Muscle of arm (tissue), 14 donors: ENCODE data around the gene CGB7. TPM values are rescaled to one million over a fixed set of nuclear protein-coding genes. Genes with fewer than 3 reads are reported as not detected.

Source experiments
- DNase-seq: peaks from one replicate; pipeline ENCODE4 v3.0.0-alpha.2; 2013
- long read RNA-seq, 11 donors: transcript quantifications; one replicate each; lab custom pipeline, GENCODE V29; 2026
- polyA plus RNA-seq, 12 donors: library from polyadenylated mRNA; unstranded; fragments of 120-200 nt; gene quantifications; one replicate each; pipeline ENCODE4 v1.2.1, GENCODE V29; 2013; ENCODE audit not compliant: insufficient read length in 12 of 12

CGB7 gene
- 1 to 10 TPM in 4 of 12 donors, under 1 TPM in 6, not detected in 2; 0.33 to 2.1 (median 0.84) TPM for polyA plus RNA-seq
- long read RNA-seq, donor 1 = 0 reads
- long read RNA-seq, donor 2 = 0 reads
- long read RNA-seq, donor 3 = 0 reads
- long read RNA-seq, donor 4 = 0 reads
- long read RNA-seq, donor 5 = 0 reads
- long read RNA-seq, donor 6 = 0 reads
- long read RNA-seq, donor 7 = 0 reads
- long read RNA-seq, donor 8 = 0 reads
- long read RNA-seq, donor 9 = 0 reads
- long read RNA-seq, donor 10 = 0 reads
- long read RNA-seq, donor 11, partial matches to known transcripts = 0 of 1 reads
- long read RNA-seq, donor 11, other reads (novel, unspliced or antisense) = 0 of 1 reads

DNA sequence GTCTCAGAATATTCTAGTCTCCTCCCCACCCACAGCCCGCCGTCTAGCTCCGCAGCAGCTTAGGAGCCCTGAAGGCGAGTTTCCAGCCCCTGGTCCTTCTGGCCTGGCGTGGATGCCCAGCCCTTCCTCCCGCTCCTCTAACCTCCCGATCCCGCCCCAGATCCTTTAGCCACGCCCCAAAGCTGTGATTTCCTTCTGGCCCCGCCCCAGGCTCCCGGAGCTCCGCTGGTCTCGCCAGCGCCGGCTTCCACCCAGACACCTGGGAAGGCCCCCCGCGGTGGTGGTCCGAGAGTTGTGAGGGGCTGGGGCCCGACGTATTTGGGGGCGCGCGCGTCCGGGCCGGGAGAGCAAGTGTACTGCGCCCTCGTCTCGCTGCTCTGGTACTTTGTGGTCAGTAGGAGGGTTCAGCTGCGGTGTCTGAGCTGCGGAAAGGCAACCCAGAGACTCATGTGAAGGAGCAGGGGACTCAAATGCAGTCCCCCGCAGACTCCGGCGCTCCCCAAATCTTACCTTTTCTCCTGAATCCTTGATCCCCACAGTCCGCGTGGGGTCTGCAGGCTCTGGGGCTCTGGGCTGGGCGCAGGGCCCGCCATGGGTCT lies at the start of gene CGB7:
CGB7 (minus strand) TSS at position 114 of the 599 bp plus-strand sequence. CDS start 2,374 bp downstream, outside the sequence.
- no peak for DNase-seq

DNA sequence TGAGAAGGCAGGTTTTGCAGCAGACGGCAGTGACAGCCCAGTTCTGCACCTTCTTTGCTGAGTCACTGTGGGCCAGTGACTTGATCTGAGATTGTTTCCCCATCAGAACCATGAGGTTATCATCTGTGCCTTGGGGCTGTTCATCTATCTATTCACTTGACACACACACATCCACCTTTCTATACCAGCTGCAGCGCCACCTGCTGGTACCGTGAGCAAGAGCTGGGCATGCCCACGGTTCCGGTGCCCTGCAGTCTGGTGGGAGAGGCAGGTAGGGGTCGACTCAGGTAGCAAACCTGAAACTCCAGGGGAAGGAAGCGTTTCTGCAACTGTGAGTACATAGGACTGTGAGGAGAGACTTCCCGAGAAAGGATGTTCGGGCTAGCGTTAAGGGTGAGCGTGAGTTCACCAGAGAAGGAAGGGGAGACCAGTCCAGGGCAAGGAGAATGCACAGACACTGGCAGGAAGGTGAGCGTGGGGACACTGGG lies 49.1 kb upstream of the CGB7 start:
- DNase-seq = no peak

DNA sequence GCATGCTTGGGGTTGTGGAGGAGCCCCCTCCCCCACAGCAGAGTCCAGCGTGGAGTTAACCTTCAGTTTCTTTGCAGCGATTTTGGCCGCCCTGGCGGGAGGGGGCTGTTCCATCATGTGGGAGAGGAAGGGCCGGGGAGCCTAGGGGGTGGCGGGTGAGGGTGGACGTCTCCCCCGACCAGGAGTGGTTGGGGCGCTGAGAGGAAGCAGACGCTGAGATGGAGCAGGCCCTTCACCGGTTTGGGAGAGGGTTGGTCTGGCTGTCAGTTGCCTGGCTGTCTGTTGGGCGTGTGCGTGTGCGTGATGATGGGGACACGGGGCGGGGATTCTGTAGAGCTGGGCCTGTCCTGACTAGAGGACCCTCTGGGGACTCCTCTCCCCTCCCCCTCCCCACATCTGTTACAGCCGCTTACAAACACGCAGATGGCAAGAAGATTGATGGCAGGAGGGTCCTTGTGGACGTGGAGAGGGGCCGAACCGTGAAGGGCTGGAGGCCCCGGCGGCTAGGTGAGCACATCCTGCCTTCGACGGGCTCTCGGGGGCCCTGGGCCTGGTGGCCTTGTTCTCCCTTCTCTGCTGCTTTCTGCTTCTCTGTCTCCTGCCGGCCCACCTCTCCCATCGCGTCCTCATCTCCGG lies 46.8 kb upstream of the CGB7 start:
- DNase-seq = peak; percentile 38

DNA sequence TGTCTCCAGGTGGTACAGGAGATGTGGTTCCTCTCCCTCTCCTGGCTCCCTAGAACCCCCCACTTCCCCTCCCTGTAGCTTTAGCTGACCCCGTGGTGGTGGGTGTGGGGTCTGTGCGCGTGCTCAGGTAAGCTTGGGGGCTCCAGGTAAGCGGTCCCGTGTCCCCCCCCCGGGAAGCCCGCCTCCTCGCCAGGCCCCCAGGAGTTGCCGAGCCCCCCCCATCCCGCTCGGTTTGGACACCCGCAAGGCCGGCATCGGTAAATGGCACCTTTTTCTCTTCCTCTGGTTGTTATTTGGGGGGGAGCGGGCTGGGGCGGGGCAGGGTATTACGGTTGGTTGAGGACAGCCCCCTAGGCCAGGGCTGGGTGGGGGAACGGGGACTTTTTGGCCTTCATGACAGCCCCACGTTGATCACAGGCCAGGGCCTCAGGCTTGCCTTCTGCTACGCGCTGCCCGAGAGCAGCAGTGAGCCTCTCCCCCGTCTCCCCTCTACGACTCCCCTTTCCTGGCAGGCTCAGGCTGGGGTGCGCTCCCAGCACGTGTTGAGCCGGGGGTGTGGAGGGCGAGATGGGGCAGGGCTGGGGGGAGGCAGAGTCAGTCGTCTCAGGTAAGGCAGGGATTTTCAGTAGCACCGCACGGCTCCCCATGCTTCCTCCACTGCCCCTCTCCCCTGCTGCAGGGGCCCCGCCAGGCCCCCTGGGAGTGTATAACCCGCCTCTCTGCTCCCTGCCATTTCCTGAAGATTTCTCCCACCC lies 46.0 kb upstream of the CGB7 start:
- no peak for DNase-seq

DNA sequence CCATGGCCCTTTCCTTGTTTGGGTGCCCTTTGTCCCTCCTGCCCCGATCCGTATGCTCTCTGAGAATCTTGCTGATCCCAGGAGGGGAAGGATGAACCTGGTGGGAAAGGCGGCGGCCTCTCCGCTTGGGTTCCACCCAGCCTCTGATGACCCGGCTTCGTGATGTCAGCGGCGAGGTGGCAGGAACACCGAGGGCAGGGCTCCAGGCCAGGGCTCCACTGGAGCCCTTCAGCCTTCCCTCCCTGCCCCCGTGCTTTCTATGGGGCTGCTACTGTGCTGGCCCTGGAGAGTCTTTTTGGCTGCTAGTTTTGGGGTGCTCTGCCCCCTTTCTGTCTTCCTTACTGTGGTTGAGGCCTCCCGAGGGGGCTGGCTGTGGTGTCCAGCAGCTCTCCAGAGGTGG lies 44.8 kb upstream of the CGB7 start:
- DNase-seq = no peak

DNA sequence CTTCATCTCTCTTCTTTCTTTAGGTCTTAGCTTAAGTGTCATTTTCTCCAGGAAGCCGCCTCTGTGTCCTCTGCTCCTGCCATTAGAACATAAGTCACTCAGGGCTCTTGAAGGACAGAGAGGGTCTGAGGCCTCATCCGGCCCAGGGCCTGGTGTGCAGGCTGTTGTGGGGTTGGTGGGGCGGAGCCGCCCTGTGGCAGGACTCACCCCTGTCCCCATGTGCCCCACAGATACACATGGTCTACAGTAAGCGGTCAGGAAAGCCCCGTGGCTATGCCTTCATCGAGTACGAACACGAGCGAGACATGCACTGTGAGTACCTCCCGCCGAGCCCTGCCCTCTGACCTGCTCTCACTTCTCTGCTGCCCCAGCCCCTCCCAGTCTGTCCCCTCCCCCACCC lies 43.6 kb upstream of the CGB7 start:
- DNase-seq = no peak

DNA sequence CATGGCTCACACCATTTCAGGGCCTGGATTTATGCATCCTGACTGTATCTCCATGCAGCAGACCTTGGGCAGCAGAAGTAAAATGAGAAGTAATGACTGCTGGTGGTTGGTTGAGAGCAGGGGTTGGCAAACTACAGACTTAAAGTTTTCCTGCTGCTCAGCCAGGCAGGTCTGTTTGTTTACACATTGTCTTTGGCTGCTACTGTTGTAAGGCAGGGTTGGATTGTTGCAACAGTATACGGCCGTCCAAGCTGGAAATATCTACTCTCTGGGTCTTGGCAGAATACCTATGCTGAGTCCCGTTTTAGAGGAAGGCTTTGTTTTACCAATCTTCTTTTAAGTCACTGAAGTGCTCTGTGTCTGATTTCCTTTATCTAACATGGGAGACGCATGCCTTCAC lies 41.2 kb upstream of the CGB7 start:
- no peak for DNase-seq

DNA sequence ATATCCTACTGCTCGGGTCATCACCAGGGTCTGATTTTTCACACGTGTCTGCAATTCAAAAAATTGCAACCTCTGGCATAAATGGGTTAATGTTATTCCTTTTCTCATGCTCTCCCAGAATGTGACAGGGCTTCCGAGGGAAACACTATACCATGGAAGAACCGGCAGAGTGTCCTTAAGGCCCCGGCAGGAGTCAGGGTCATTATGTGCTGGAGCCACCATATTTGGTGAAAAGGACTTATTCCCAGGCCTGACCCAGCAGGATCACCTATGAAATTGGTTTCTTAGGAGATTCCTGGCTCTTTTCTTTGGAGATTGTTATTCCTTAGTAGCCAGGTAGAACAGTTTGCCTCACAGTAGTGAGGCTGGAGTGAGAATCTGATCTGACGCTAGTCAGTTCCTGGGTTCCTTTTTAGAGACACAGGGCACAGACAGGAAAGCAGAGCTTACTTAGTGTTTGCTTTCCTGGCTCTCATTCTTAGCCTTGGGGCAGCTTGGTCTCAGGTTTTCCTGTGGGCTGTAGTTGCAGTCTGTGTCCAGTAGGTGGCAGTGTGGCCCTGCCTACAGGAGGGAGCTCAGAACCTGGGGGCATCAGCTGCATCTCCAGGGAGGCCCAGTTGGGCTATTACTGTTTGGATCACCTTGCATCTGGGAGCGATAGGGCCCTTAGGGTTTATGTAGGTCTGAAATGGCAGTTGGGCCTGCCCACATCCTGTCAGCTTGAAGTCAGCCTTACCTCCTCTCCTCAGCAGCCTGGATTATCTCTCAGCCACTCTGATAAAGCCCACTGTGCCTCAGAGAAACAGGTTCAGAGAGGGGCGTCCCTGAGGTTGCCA lies 40.1 kb upstream of the CGB7 start:
- DNase-seq = peak; percentile 74

DNA sequence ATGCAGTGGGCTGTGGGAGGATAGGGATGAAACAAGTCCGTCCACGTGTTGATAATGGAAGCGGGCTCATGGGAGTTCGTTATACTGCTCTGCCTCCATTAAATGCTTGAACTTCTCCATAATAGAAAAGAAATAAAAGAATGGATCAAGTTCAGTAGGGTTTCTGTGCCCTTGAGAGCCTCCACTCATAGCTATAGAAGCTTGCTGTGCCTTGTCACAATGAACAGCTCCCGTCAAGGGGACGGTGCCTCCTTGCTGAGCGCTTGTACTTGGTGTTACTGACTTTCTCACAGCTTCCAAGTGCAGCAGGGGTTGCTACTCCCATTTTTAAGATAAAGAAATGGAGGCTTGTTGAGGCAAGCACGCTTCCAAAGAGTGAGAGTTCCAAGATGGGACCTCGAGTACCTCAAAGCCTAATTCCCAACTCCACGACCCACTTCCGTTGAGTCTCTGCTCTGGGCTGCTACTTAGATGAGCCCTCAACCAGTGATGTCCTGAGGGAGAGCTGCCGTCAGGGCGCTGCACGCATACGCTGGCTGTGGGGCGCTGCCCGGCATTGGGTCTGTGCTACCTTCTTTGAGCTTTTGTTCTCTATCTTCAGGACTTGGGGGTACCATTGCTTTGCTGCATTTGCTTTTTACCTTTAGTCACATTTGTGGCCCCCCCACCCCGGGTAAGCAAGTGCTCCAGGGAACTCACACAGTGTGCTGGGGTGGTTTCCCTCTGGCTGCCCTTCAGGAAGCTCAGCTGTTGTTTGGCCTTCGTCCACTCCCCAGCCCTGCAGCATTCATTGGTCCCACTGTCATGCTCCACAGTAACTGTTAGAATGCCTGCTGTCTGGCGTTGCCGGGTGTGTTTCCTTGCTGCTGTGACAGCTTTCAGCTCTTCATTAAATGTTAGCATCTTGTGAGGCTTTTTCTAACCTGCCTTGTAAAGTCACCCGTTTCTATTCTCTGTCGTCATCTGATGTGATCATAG lies 37.2 kb upstream of the CGB7 start:
- DNase-seq = no peak

DNA sequence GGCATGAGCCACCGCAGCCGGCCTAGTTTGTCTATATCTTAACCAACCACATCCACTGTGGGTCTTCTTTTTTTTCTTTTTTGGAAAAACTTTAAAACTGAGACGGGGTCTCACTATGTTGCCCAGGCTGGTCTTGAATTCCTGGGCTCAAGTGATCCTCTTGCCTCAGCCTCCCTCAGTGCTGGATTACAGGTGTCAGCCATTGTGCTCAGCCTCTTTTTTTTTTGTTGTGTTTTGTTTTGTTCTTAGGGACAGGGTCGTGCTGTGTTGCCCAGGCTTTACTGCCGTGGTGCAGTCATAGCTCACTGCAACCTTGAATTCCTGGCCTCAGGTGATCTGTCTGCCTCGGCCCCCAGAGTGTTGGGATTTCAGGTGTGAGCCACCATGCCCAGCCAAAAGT lies 35.1 kb upstream of the CGB7 start:
- no peak for DNase-seq

DNA sequence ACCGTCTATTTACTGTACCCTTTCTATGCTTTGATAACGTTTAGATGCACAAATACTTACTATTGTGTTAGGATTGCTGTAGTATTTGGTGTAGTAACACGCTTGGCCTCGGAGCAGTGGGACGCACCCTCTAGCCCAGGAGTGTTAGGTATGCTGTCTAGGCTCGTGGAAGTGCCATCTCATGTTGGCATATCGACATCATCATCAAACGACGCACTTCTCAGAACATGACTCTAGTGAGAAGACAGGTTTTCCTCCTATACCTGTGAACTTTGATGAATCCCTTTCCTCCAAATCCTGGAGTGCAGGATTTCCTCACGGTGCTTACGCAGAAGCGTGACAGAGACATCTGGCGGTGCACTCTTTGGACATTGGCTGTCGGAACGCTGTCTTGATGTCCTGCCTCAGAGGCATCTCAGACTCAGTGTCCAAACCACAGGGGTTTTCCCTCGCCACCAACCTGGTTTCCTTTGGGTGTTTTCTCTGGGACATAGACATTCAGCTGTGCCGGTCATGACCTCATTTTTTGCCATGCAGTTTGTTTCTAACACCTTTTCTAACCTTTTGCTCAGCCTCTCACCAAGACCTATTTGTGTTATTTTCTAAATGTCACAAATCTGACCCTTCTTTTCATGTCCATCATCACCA lies 34.0 kb upstream of the CGB7 start:
- no peak for DNase-seq

DNA sequence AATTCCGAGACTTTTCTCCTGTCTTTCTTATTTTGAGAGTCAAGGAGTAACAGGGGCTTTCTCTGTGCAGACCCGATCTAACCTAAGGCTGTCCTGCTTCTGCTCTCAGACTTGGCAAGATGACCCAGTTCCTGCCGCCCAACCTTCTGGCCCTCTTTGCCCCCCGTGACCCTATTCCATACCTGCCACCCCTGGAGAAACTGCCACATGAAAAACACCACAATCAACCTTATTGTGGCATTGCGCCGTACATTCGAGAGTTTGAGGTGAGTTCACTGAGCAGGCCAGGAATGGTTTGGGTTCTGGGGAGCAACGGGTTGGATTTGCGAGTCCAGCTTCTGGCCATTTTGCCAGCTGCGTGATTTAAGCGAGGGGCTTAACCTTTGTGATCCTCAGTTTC lies 28.7 kb upstream of the CGB7 start:
- DNase-seq = no peak

DNA sequence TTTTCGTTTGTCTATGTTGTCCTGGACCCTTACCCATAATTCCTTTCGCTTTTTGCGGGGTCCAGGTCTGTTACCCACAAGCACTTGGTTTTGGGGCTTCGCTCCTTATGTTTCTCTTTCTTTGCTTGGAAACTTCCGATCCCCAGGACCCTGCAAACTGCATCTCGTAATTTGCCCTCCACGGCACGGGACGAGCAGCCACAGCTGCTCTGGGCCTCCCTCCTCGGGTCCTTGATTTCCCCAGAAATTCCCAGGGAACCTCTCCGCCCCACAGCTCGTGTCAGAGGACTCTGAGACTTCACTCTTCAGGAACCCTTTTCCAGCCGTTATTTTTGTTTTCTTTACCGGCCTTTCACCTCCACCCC lies 28.3 kb upstream of the CGB7 start:
- no peak for DNase-seq

DNA sequence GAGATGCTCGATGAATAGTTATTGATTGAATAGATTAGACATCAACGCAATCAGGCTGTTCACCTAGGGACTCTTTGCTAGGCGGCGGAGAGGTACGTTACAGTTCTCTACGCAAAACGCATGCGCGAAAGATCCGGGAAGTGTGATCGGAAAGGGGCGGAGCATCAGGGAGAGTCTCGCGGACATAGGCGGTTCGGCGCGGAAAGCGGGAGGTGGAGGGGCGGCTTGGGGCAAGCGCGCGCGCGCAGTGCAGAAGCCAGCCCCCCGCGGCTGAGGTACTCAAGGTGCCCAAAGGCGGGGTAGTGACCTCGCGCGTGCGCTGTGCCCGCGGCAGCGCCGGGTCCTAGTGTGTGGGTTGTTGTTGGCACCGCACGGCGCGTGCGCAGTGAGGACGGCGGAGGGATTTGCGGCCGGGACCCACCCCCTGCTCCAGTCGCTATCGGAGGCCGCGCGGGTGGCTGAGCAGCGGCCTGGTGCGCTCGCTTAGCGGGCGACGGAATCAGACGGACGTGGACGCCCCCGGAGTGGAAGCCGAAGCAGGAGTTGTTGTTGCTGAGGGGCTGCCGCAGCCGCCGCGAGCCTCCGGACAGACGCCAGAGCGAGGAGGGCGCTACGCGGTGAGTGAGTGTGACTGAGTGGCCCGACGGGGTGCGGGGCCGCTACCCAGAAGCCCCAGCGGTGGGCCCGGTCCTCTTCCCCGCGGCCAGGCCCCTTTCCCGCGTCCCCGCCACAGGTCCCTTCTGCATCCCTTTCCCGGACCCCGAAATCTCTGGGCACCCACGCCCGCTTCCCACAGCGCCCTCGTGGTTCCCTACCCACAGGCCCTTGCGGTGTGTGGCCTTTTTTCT lies 27.7 kb upstream of the CGB7 start, which contains the start of gene SNRNP70:
SNRNP70 (plus strand) TSS at position 432 of the 848 bp plus-strand sequence. CDS start 964 bp downstream, outside the sequence.
- peak; percentile 100 for DNase-seq

DNA sequence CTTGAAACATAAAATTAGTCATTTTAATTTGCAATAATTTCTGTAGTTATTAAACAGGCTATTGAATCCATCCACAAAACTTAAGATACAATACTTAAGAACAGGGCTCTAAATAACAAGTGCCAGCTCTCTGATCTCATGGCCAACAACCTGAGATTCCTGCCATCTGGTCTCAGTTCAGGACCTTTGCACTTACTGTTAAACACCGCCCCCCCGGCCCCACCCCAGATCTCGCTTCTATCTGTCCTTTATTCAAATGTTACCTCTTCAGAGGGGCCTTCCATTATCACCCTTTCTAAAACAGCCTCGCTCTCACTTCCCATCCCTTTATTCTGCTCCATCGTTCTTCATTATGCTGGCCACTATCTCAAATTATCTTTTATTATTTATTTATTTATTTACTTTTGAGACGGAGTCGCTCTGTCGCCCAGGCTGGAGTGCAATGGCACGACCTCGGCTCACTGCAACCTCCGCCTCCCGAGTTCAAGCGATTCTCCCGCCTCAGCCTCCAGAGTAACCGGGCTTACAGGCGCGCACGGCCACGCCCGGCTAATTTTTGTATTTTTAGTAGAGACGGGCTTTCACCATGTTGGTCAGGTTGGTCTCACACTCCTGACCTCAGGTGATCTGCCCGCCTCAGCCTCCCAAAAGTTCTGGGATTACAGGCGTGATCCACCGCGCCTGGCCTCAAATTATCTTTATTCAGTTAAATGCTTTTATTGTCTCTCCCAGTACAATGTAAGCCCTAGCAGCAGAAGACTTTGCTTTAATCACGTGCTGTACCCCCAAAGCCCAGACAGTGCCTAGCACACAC lies 26.9 kb upstream of the CGB7 start:
- DNase-seq = no peak

DNA sequence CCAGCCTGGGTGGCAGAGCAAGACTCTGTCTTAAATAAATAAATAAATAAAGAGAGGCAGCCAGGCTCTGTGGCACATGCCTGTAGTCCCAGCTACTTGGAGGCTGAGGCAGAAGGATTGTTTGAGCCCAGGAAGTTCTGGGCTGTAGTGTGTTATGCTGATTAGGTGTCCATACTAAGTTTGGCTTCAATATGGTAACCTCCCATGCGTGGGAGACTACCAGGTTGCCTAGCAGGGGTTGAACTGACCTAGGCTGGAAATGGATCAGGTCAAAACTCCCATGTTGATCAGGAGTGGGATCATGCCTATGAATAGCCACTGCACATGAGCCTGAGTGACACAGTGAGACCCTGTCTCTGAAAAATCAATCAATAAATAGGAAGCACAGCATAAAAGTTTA lies 23.7 kb upstream of the CGB7 start:
- no peak for DNase-seq

DNA sequence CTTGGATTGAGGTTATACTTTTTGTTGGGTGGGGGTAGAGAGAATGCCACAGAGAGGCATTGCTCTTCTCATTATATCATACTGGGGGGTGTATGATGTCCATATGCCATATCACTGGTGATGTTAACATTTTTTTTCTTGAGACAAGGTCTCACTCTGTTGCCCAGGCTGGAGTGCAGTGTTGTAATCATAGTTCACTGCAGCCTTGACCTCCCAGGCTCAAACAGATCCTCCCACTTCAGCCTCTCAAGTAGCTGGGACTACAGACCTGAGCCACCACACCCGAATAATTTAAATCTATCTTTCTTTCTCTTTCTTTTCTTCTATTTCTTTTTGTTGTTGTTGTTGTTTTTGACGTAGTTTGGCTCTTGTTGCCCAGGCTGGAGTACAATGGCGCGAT lies 22.8 kb upstream of the CGB7 start:
- no peak for DNase-seq

DNA sequence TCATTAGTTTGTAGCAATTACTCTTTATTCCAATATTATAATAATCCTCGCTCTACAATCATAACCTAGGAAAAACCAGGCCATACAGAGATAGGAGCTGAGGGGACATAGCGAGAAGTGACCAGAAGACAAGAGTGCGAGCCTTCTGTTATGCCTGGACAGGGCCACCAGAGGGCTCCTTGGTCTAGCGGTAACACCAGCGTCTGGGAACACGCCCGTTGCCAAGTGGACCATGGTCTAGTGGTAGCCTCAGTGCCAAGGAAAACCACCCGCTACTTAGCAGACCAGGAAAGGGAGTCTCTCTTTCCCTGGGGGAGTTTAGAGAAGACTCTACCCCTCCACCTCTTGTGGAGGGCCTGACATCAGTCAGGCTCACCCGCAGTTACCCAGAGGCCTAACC lies 17.3 kb upstream of the CGB7 start:
- peak; percentile 35 for DNase-seq
